Hepatic stellate cell (primary cell): ENCODE measurements around the gene AP2S1.
A peak's percentile ranks its signal among the peaks of the same experiment; 100 is the strongest.
"Not testable (repeated sequence)": the region's sequence is repeated elsewhere in the genome, so short reads cannot be mapped to it uniquely, and the experiment has no call there.

Source experiments
- DNase-seq: peaks from one replicate; pipeline ENCODE4 v3.0.0; 2011; ENCODE audit warnings: low spot score

The AP2S1 gene

GRCh38 chr19:46841458-46842083 lies 9.1 kb downstream of the AP2S1 start:
- DNase-seq: peak; percentile 86

GRCh38 chr19:46840498-46840942 lies 10.1 kb downstream of the AP2S1 start:
- DNase-seq: peak; percentile 49

- DNase-seq: no peak
Observed at GRCh38 chr19:46839752-46840497, 10.7 kb downstream of the AP2S1 start.

- no peak for DNase-seq
Observed at GRCh38 chr19:46838160-46838559, 12.5 kb downstream of the AP2S1 start.

- DNase-seq: no peak
Observed at GRCh38 chr19:46834984-46835383, 15.7 kb downstream of the AP2S1 start.

GRCh38 chr19:46834121-46834520 lies 16.5 kb downstream of the AP2S1 start:
- DNase-seq: no peak

GRCh38 chr19:46830864-46831263 lies 19.8 kb downstream of the AP2S1 start:
- no peak for DNase-seq

- no peak for DNase-seq
Observed at GRCh38 chr19:46828484-46828883, 22.2 kb downstream of the AP2S1 start.

- no peak for DNase-seq
Observed at GRCh38 chr19:46825731-46826055, 25.0 kb downstream of the AP2S1 start.

- DNase-seq: no peak
Observed at GRCh38 chr19:46824890-46825730, 25.5 kb downstream of the AP2S1 start.

- DNase-seq: no peak
Observed at GRCh38 chr19:46823049-46823448, 27.6 kb downstream of the AP2S1 start.

GRCh38 chr19:46822410-46822787 lies 28.2 kb downstream of the AP2S1 start:
- DNase-seq: not testable (repeated sequence)

GRCh38 chr19:46821512-46822409 lies 28.9 kb downstream of the AP2S1 start:
- no peak for DNase-seq

- no peak for DNase-seq
Observed at GRCh38 chr19:46818812-46819211, 31.8 kb downstream of the AP2S1 start.

- DNase-seq: no peak
Observed at GRCh38 chr19:46815833-46816627, 34.6 kb downstream of the AP2S1 start.

GRCh38 chr19:46813839-46814358 lies 36.7 kb downstream of the AP2S1 start:
- DNase-seq: peak; percentile 47

- no peak for DNase-seq
Observed at GRCh38 chr19:46812977-46813838, 37.4 kb downstream of the AP2S1 start.

- DNase-seq: no peak
Observed at GRCh38 chr19:46809534-46810272, 40.9 kb downstream of the AP2S1 start.

GRCh38 chr19:46806656-46807055 lies 44.0 kb downstream of the AP2S1 start:
- DNase-seq: no peak
